Fibroblast of lung (primary cell): ENCODE results near the gene ADGRV1. TPM values are rescaled to one million over a fixed set of nuclear protein-coding genes. Genes with fewer than 3 reads are reported as not detected.

Source experiments
- DNase-seq, 2 donors: peaks; one replicate each; pipeline versions ENCODE4 v3.0.0 to v3.0.0-alpha.2; 2010; ENCODE audit warnings: low read depth in 2 of 2
- H2AFZ ChIP-seq: 2 replicates; pipeline ENCODE4 v1.5.1; 2012; ENCODE audit warnings: low read length, control low read depth, inconsistent platforms
- H3K27ac ChIP-seq: 2 replicates; pipeline ENCODE4 v1.5.1; 2011; ENCODE audit warnings: low read length, control low read depth; ENCODE audit not compliant: insufficient read depth
- H3K27me3 ChIP-seq: 2 replicates; pipeline ENCODE4 v1.5.1; 2011; ENCODE audit warnings: mild to moderate bottlenecking, low read length; ENCODE audit not compliant: control insufficient read depth, insufficient read depth
- H3K36me3 ChIP-seq: 2 replicates; pipeline ENCODE4 v1.5.1; 2011; ENCODE audit warnings: low read length; ENCODE audit not compliant: control insufficient read depth, insufficient read depth
- H3K4me1 ChIP-seq: 2 replicates; pipeline ENCODE4 v1.5.1; 2011; ENCODE audit warnings: low read length; ENCODE audit not compliant: control insufficient read depth, insufficient read depth; ENCODE audit errors: extremely low read depth
- H3K4me2 ChIP-seq: 2 replicates; pipeline ENCODE4 v1.5.1; 2011; ENCODE audit warnings: low read length, control low read depth; ENCODE audit not compliant: insufficient read depth; ENCODE audit errors: extremely low read depth
- H3K4me3 ChIP-seq, 4 experiments: fragments of 200-600 bp in 1 of 4; sonication (generic) in 1 of 4; replicated peaks in 1 of 4; 2 replicates each; pipeline ENCODE4 v1.5.1; 2011 to 2016; ENCODE audit warnings: low read length in 4 of 4, low read depth in 3 of 4, mild to moderate bottlenecking in 3 of 4, control low read depth in 2 of 4, inconsistent platforms in 1 of 4, mixed read lengths in 1 of 4; ENCODE audit not compliant: insufficient read depth in 1 of 4; ENCODE audit errors: control extremely low read depth in 1 of 4
- H3K79me2 ChIP-seq: 2 replicates; pipeline ENCODE4 v1.5.1; 2012; ENCODE audit warnings: mild to moderate bottlenecking, low read length, inconsistent platforms; ENCODE audit not compliant: control insufficient read depth, insufficient read depth
- H3K9ac ChIP-seq: 2 replicates; pipeline ENCODE4 v1.5.1; 2011; ENCODE audit warnings: mild to moderate bottlenecking, low read length, control low read depth; ENCODE audit not compliant: insufficient read depth
- H3K9me3 ChIP-seq: 2 replicates; pipeline ENCODE4 v1.5.1; 2012; ENCODE audit warnings: low read depth, low read length; ENCODE audit not compliant: control insufficient read depth, insufficient read depth
- H4K20me1 ChIP-seq: 2 replicates; pipeline ENCODE4 v1.5.1; 2011; ENCODE audit warnings: low read length; ENCODE audit not compliant: control insufficient read depth, insufficient read depth; ENCODE audit errors: extremely low read depth
- EZH2 ChIP-seq: IDR thresholded peaks from 2 replicates; pipeline ENCODE4 v1.5.1; 2012; ENCODE audit warnings: low read length, control low read depth, mild to moderate bottlenecking; ENCODE audit errors: missing control alignments
- polyA plus RNA-seq, 2 donors: library from polyadenylated mRNA; depleted of rRNA in 1 of 2; stranded (reverse) in 1 of 2; unstranded in 1 of 2; fragments of >200 nt; gene quantifications; 2 replicates each; pipeline ENCODE4 v1.2.1, GENCODE V29; 2011 to 2012; ENCODE audit warnings: missing spikeins in 1 of 2
- total RNA-seq: library from RNA; depleted of rRNA; stranded (reverse); fragments of >200 nt; gene quantifications from 2 replicates; pipeline ENCODE4 v1.2.1, GENCODE V29; 2014
- TF ChIP-seq, protein P1 (sequence below), 2 donors: IDR thresholded peaks in 1 of 2; conservative IDR thresholded peaks in 1 of 2; 1 replicate in 1 of 2; 2 replicates in 1 of 2; pipeline ENCODE4 v1.5.1; 2011 to 2012; ENCODE audit warnings: low read length in 2 of 2, control low read depth in 1 of 2, inconsistent platforms in 1 of 2, low read depth in 1 of 2, mild to moderate bottlenecking in 1 of 2

ADGRV1 gene
- total and polyA plus RNA-seq, 2 donors (not counting 1 experiment from before 2014, with no cell fraction given), result 0.15 to 0.17 TPM

DNA sequence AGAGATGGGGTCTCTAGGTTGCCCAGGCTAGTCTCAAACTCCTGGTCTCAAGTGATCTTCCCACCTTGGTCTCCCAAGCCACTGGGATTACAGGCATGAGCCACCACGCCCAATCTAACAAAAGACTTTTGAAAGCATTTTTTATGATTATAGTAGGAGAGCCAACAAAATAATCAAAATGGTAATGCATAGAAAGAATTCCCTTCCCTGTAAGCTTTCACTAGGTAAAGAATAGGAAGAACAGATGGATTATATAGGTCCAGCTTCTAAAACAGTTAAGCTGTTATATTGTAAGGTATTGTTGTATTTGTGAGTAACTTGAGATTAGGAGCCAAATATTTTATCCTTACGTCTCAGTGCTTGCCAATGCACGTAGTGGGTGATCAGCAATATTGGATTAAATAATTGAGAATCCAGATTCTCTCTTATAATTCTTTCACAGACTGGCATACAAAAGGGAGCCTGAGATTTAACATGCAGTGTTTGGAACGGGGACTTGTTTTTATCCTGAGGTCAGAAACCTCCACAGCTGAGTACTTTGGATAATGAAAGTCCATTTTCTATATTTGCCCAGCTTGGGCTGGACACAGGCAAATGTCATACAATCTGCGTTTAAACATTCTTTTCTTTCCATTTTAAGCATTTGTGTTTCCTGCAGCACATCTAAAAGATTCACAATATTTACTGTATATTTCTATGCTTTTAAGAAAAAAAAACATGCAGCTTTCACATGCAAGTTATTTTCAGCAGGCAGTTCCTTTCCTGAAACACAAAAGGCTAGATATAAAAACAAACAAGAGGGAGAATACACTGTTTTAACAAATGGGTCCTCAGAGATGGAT, 586.1 kb downstream of the ADGRV1 start:
- DNase-seq, result no peak
- no peaks in the 10 kb centered on the region for H3K36me3 ChIP-seq
- H3K27me3 ChIP-seq, result no peaks in the 10 kb centered on the region
- H3K4me2 ChIP-seq, result peak overlapping the region; percentile 52
- no peaks in the 10 kb centered on the region for H3K4me1 ChIP-seq
- H3K9ac ChIP-seq, result no peak overlapping the region
- TF ChIP-seq EZH2, result no peak
- TF ChIP-seq, protein P1, sequence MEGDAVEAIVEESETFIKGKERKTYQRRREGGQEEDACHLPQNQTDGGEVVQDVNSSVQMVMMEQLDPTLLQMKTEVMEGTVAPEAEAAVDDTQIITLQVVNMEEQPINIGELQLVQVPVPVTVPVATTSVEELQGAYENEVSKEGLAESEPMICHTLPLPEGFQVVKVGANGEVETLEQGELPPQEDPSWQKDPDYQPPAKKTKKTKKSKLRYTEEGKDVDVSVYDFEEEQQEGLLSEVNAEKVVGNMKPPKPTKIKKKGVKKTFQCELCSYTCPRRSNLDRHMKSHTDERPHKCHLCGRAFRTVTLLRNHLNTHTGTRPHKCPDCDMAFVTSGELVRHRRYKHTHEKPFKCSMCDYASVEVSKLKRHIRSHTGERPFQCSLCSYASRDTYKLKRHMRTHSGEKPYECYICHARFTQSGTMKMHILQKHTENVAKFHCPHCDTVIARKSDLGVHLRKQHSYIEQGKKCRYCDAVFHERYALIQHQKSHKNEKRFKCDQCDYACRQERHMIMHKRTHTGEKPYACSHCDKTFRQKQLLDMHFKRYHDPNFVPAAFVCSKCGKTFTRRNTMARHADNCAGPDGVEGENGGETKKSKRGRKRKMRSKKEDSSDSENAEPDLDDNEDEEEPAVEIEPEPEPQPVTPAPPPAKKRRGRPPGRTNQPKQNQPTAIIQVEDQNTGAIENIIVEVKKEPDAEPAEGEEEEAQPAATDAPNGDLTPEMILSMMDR (conservative IDR thresholded peaks at IDR 0.05 in 1 of 2, IDR thresholded peaks at IDR 0.05 in 1 of 2; ENCODE audit: low read depth in 1 of 2, low read length in 2 of 2), result no peak
- H3K79me2 ChIP-seq, result no peaks in the 10 kb centered on the region
- H3K27ac ChIP-seq, result no peak overlapping the region
- H3K9me3 ChIP-seq, result no peaks in the 10 kb centered on the region
- peak overlapping the region; percentile 60 for H2AFZ ChIP-seq
- H3K4me3 ChIP-seq, result peak overlapping the region in 1 of 4 experiments; percentile 3
- H4K20me1 ChIP-seq, result no peaks in the 10 kb centered on the region

DNA sequence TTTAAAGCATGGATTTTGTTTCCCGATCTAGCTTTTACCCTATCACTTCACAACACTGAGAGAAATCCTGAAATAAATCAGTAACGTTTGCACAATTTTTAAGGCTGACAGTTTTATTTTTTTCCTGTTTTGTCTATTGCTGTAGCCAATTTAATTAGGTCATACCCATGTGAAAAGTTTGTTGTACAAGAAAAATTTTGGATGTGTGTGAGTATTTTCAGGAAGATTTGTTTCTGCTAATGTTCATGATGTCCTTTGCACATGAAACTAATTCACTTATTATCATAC, 586.7 kb downstream of the ADGRV1 start:
- Histone ChIP-seq H3K9me3 (no peaks in the 10 kb centered on the region), H3K4me2 (no peak overlapping the region), H3K27ac (no peak overlapping the region), H3K36me3 (no peaks in the 10 kb centered on the region), H2AFZ (peak overlapping the region; percentile 60), H3K4me1 (no peaks in the 10 kb centered on the region), H3K79me2 (no peaks in the 10 kb centered on the region), H3K27me3 (no peaks in the 10 kb centered on the region), H3K4me3 (peak overlapping the region in 1 of 4 experiments; percentile 3), H3K9ac (no peak overlapping the region), H4K20me1 (no peaks in the 10 kb centered on the region)
- TF ChIP-seq, protein P1 (conservative IDR thresholded peaks at IDR 0.05 in 1 of 2, IDR thresholded peaks at IDR 0.05 in 1 of 2; ENCODE audit: low read depth in 1 of 2, low read length in 2 of 2), result no peak
- no peak for TF ChIP-seq EZH2
- DNase-seq, result no peak

DNA sequence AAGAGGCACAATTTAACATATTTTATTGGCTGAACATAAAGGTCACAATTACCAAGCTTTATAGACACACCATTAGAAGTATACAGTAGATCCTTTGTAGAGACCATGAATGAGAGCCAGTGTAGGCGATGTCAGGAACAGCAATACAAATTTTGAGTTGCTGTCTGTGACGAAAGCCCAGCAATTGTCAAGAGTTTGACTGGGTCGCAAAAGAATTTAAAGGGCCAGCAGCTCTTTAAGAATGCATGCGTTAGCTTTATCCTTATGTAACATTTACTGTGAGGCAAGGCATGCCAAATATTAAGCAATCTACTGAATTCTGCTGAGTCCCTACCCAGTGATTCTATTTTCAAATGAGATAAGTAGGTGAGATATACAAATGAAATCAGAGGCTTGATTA, 587.6 kb downstream of the ADGRV1 start:
- Histone ChIP-seq H3K27me3 (no peaks in the 10 kb centered on the region), H3K27ac (no peak overlapping the region), H4K20me1 (no peaks in the 10 kb centered on the region), H3K4me2 (no peak overlapping the region), H3K4me3 (no peak overlapping the region), H3K9me3 (no peaks in the 10 kb centered on the region), H2AFZ (peak overlapping the region; percentile 31), H3K36me3 (no peaks in the 10 kb centered on the region), H3K79me2 (no peaks in the 10 kb centered on the region), H3K4me1 (no peaks in the 10 kb centered on the region), H3K9ac (no peak overlapping the region)
- TF ChIP-seq, protein P1 (conservative IDR thresholded peaks at IDR 0.05 in 1 of 2, IDR thresholded peaks at IDR 0.05 in 1 of 2; ENCODE audit: low read depth in 1 of 2, low read length in 2 of 2), result no peak
- TF ChIP-seq EZH2, result no peak
- DNase-seq, result peak in 1 of 2 donors; percentile 68
